Muscle of arm (tissue), 12 donors: ENCODE data around the gene MAP3K8. TPM values are rescaled to one million over a fixed set of nuclear protein-coding genes. Genes with fewer than 3 reads are reported as not detected.
"Not testable (repeated sequence)": the region's sequence is repeated elsewhere in the genome, so short reads cannot be mapped to it uniquely, and the experiment has no call there.

Source experiments
- DNase-seq: peaks from one replicate; pipeline ENCODE4 v3.0.0-alpha.2; 2013
- polyA plus RNA-seq, 12 donors: library from polyadenylated mRNA; unstranded; fragments of 120-200 nt; gene quantifications; one replicate each; pipeline ENCODE4 v1.2.1, GENCODE V29; 2013; ENCODE audit not compliant: insufficient read length in 12 of 12

MAP3K8 gene
- polyA plus RNA-seq, 12 donors: 2.3 to 12.8 (median 3.4) TPM; not detected in 2

- no peak for DNase-seq
Measured at GRCh38 chr10:30447125-30447799, 13.3 kb downstream of the MAP3K8 start.

- DNase-seq: no peak
Measured at GRCh38 chr10:30448092-30448491, 14.1 kb downstream of the MAP3K8 start.

GRCh38 chr10:30453764-30454527 is 20.0 kb downstream of the MAP3K8 start:
- DNase-seq: no peak

GRCh38 chr10:30454744-30455510 is 20.9 kb downstream of the MAP3K8 start:
- peak; percentile 84 for DNase-seq

- DNase-seq: no peak
Measured at GRCh38 chr10:30455816-30456215, 21.8 kb downstream of the MAP3K8 start.

GRCh38 chr10:30456266-30456665 is 22.3 kb downstream of the MAP3K8 start:
- DNase-seq: no peak

- DNase-seq: no peak
Measured at GRCh38 chr10:30459283-30459682, 25.3 kb downstream of the MAP3K8 start.

GRCh38 chr10:30460121-30460520 is 26.1 kb downstream of the MAP3K8 start:
- no peak for DNase-seq

- DNase-seq: no peak
Measured at GRCh38 chr10:30462513-30462912, 28.5 kb downstream of the MAP3K8 start.

- no peak for DNase-seq
Measured at GRCh38 chr10:30463944-30464451, 30.0 kb downstream of the MAP3K8 start.

GRCh38 chr10:30464675-30465074 is 30.7 kb downstream of the MAP3K8 start:
- DNase-seq: no peak

- no peak for DNase-seq
Measured at GRCh38 chr10:30466445-30466844, 32.5 kb downstream of the MAP3K8 start.

- no peak for DNase-seq
Measured at GRCh38 chr10:30467651-30468338, 33.8 kb downstream of the MAP3K8 start.

GRCh38 chr10:30472414-30473155 is 38.6 kb downstream of the MAP3K8 start:
- no peak for DNase-seq

GRCh38 chr10:30475515-30475914 is 41.5 kb downstream of the MAP3K8 start:
- not testable (repeated sequence) for DNase-seq

GRCh38 chr10:30476511-30477155 is 42.6 kb downstream of the MAP3K8 start:
- no peak for DNase-seq

- not testable (repeated sequence) for DNase-seq
Measured at GRCh38 chr10:30479513-30479912, 45.5 kb downstream of the MAP3K8 start.

GRCh38 chr10:30481603-30482002 is 47.6 kb downstream of the MAP3K8 start:
- no peak for DNase-seq

- DNase-seq: no peak
Measured at GRCh38 chr10:30488316-30488715, 54.3 kb downstream of the MAP3K8 start.

- DNase-seq: no peak
Measured at GRCh38 chr10:30489346-30489745, 55.4 kb downstream of the MAP3K8 start.
